HEK293 (cell line): ENCODE results near the gene XYLB.

ENCODE experiments used
- CTCF ChIA-PET: fragments of 350-600 bp; formaldehyde crosslinking; extraction: SDS; loops from one replicate; lab custom pipeline; 2021; ENCODE audit warnings: antibody characterized with exemption; lab: Yijun Ruan, JAX
- POLR2A ChIA-PET: fragments of 300-600 bp; formaldehyde crosslinking; extraction: SDS; loops from one replicate; lab custom pipeline; 2020; ENCODE audit warnings: antibody characterized with exemption, inconsistent platforms; lab: Yijun Ruan, JAX
- H3K27ac ChIP-seq: fragments of 200-500 bp; sonication (Bioruptor generic); 2 replicates; pipeline ENCODE4 v1.5.1; 2014; ENCODE audit warnings: low read depth, low read length, control low read depth, inconsistent platforms; ENCODE audit errors: extremely low read depth
- H3K36me3 ChIP-seq, 2 experiments: fragments of 200-500 bp in 1 of 2; sonication (Bioruptor generic) in 1 of 2; 1 replicate in 1 of 2; 2 replicates in 1 of 2; pipeline ENCODE4 v1.5.1; 2014 to 2017; ENCODE audit warnings: inconsistent platforms in 2 of 2, low read length in 2 of 2; ENCODE audit not compliant: control insufficient read depth in 2 of 2, insufficient read depth in 1 of 2
- H3K4me1 ChIP-seq: fragments of 200-500 bp; sonication (Bioruptor generic); 2 replicates; pipeline ENCODE4 v1.5.1; 2014; ENCODE audit warnings: mild to moderate bottlenecking, low read length, inconsistent platforms; ENCODE audit not compliant: control insufficient read depth, insufficient read depth
- H3K4me3 ChIP-seq: 2 replicates; pipeline ENCODE4 v1.5.1; 2011; ENCODE audit warnings: low read depth, mild to moderate bottlenecking, control low read depth, low read length, moderate library complexity
- H3K9me3 ChIP-seq: fragments of 200-500 bp; sonication (Bioruptor generic); 2 replicates; pipeline ENCODE4 v1.5.1; 2014; ENCODE audit warnings: low read depth, low read length, inconsistent platforms; ENCODE audit not compliant: control insufficient read depth, insufficient read depth
- FEZF1 ChIP-seq: fragments of 450-650 bp; formaldehyde crosslinking; IDR thresholded peaks from 2 replicates; pipeline ENCODE4 v1.5.1; 2016; ENCODE audit warnings: missing biosample characterization, missing genetic modification characterization
- INSM2 ChIP-seq: fragments of 450-650 bp; formaldehyde crosslinking; IDR thresholded peaks from 2 replicates; pipeline ENCODE4 v1.5.1; 2016; ENCODE audit warnings: missing biosample characterization, missing genetic modification characterization
- KLF1 ChIP-seq: fragments of 450-650 bp; formaldehyde crosslinking; IDR thresholded peaks from 2 replicates; pipeline ENCODE4 v1.5.1; 2016; ENCODE audit warnings: missing biosample characterization, missing genetic modification characterization
- KLF16 ChIP-seq: fragments of 450-650 bp; formaldehyde crosslinking; IDR thresholded peaks from 2 replicates; pipeline ENCODE4 v1.5.1; 2017; ENCODE audit warnings: missing biosample characterization, missing genetic modification characterization
- KLF8 ChIP-seq: fragments of 450-650 bp; formaldehyde crosslinking; IDR thresholded peaks from 2 replicates; pipeline ENCODE4 v1.5.1; 2016; ENCODE audit warnings: missing biosample characterization, missing genetic modification characterization
- MEIS1 ChIP-seq: sonication (generic); formaldehyde crosslinking; IDR thresholded peaks from 2 replicates; pipeline ENCODE4 v1.8.1; 2022; ENCODE audit warnings: missing genetic modification reagents, mild to moderate bottlenecking, borderline replicate concordance
- OSR2 ChIP-seq: fragments of 450-650 bp; formaldehyde crosslinking; IDR thresholded peaks from 2 replicates; pipeline ENCODE4 v1.5.1; 2016; ENCODE audit warnings: missing biosample characterization, missing genetic modification characterization
- REPIN1 ChIP-seq: fragments of 450-650 bp; formaldehyde crosslinking; IDR thresholded peaks from 2 replicates; pipeline ENCODE4 v1.5.1; 2017; ENCODE audit warnings: missing biosample characterization, missing genetic modification characterization, low read depth
- SCRT1 ChIP-seq: fragments of 450-650 bp; formaldehyde crosslinking; IDR thresholded peaks from 2 replicates; pipeline ENCODE4 v1.5.1; 2016; ENCODE audit warnings: missing biosample characterization, missing genetic modification characterization, borderline replicate concordance
- SCRT2 ChIP-seq: fragments of 450-650 bp; formaldehyde crosslinking; IDR thresholded peaks from 2 replicates; pipeline ENCODE4 v1.5.1; 2016; ENCODE audit warnings: missing biosample characterization, missing genetic modification characterization
- ZFP69B ChIP-seq: fragments of 450-650 bp; formaldehyde crosslinking; IDR thresholded peaks from 2 replicates; pipeline ENCODE4 v1.5.1; 2016; ENCODE audit warnings: missing biosample characterization, missing genetic modification characterization
- ZNF121 ChIP-seq: fragments of 450-650 bp; formaldehyde crosslinking; IDR thresholded peaks from 2 replicates; pipeline ENCODE4 v1.5.1; 2016; ENCODE audit warnings: missing biosample characterization, missing genetic modification characterization
- ZNF138 ChIP-seq: fragments of 450-650 bp; formaldehyde crosslinking; IDR thresholded peaks from 2 replicates; pipeline ENCODE4 v1.5.1; 2016; ENCODE audit warnings: missing biosample characterization, missing genetic modification characterization, borderline replicate concordance
- ZNF146 ChIP-seq: fragments of 450-650 bp; formaldehyde crosslinking; IDR thresholded peaks from 2 replicates; pipeline ENCODE4 v1.5.1; 2016; ENCODE audit warnings: missing biosample characterization, missing genetic modification characterization
- ZNF26 ChIP-seq: fragments of 450-650 bp; formaldehyde crosslinking; IDR thresholded peaks from 2 replicates; pipeline ENCODE4 v1.5.1; 2016; ENCODE audit warnings: missing biosample characterization, missing genetic modification characterization
- ZNF302 ChIP-seq: fragments of 450-650 bp; formaldehyde crosslinking; IDR thresholded peaks from 2 replicates; pipeline ENCODE4 v1.5.1; 2016; ENCODE audit warnings: missing biosample characterization, missing genetic modification characterization, low read depth
- ZNF311 ChIP-seq: fragments of 450-650 bp; formaldehyde crosslinking; IDR thresholded peaks from 2 replicates; pipeline ENCODE4 v1.5.1; 2017; ENCODE audit warnings: missing biosample characterization, missing genetic modification characterization, borderline replicate concordance
- ZNF398 ChIP-seq: fragments of 450-650 bp; formaldehyde crosslinking; IDR thresholded peaks from 2 replicates; pipeline ENCODE4 v1.5.1; 2017; ENCODE audit warnings: missing biosample characterization, missing genetic modification characterization
- ZNF423 ChIP-seq: fragments of 450-650 bp; formaldehyde crosslinking; IDR thresholded peaks from 2 replicates; pipeline ENCODE4 v1.5.1; 2016; ENCODE audit warnings: missing biosample characterization, missing genetic modification characterization
- ZNF473 ChIP-seq: fragments of 450-650 bp; formaldehyde crosslinking; IDR thresholded peaks from 2 replicates; pipeline ENCODE4 v1.5.1; 2017; ENCODE audit warnings: missing biosample characterization, missing genetic modification characterization
- ZNF513 ChIP-seq: fragments of 450-650 bp; IDR thresholded peaks from 2 replicates; pipeline ENCODE4 v1.5.1; 2018; ENCODE audit warnings: missing biosample characterization, missing genetic modification characterization
- ZNF610 ChIP-seq: fragments of 450-650 bp; formaldehyde crosslinking; IDR thresholded peaks from 2 replicates; pipeline ENCODE4 v1.5.1; 2016; ENCODE audit warnings: missing biosample characterization, missing genetic modification characterization, borderline replicate concordance
- ZNF624 ChIP-seq: fragments of 450-650 bp; formaldehyde crosslinking; IDR thresholded peaks from 2 replicates; pipeline ENCODE4 v1.5.1; 2017; ENCODE audit warnings: missing biosample characterization, missing genetic modification characterization
- ZNF629 ChIP-seq: fragments of 450-650 bp; formaldehyde crosslinking; IDR thresholded peaks from 2 replicates; pipeline ENCODE4 v1.5.1; 2017; ENCODE audit warnings: missing biosample characterization, missing genetic modification characterization
- ZNF660 ChIP-seq: fragments of 450-650 bp; IDR thresholded peaks from 2 replicates; pipeline ENCODE4 v1.5.1; 2018; ENCODE audit warnings: missing biosample characterization, mild to moderate bottlenecking, missing genetic modification characterization
- ZNF76 ChIP-seq: fragments of 450-650 bp; formaldehyde crosslinking; IDR thresholded peaks from 2 replicates; pipeline ENCODE4; 2016; ENCODE audit warnings: low read depth, missing biosample characterization, missing genetic modification characterization, borderline replicate concordance
- ZNF785 ChIP-seq: fragments of 450-650 bp; formaldehyde crosslinking; IDR thresholded peaks from 2 replicates; pipeline ENCODE4 v1.5.1; 2016; ENCODE audit warnings: missing biosample characterization, missing genetic modification characterization

XYLB gene

GRCh38 chr3:38353151-38353550 lies 6.6 kb downstream of the XYLB start:
- TF ChIP-seq ZNF146 (no peak), ZNF423 (no peak), ZNF785 (tag by site-specific recombination) (no peak), INSM2 (tag by site-specific recombination) (no peak), KLF8 (tag by site-specific recombination) (no peak), ZNF610 (tag by site-specific recombination) (no peak), ZNF121 (no peak), ZNF138 (tag by site-specific recombination) (no peak), KLF16 (no peak), ZNF302 (tag by site-specific recombination) (no peak), ZNF473 (tag by site-specific recombination) (no peak), ZNF513 (no peak), ZNF76 (tag by site-specific recombination) (no peak), ZNF26 (tag by site-specific recombination) (no peak), ZNF629 (tag by site-specific recombination) (no peak)
- TF ChIP-seq, all 188 proteins: peak for 0
- Histone ChIP-seq H3K27ac (no peak overlapping the region), H3K4me1 (no peaks in the 10 kb centered on the region), H3K4me3 (no peak overlapping the region), H3K36me3 (peaks cover 0 to 61% of the 10 kb centered on the region in 2 experiments; a peak in 1 of 3 replicates), H3K9me3 (no peaks in the 10 kb centered on the region)
- ChIA-PET CTCF (no interaction called here), POLR2A (no interaction called here)

- H3K36me3 ChIP-seq, result peaks cover 0 to 56% of the 10 kb centered on the region in 2 experiments; a peak in 1 of 3 replicates
- no peak overlapping the region for H3K4me3 ChIP-seq
- H3K9me3 ChIP-seq, result no peaks in the 10 kb centered on the region
- ChIA-PET CTCF (interaction anchor here (0.6 to 0.7 kb wide), 3 partner anchors 91 to 293 kb away, joined by 3 to 4 read pairs (median 3); no protein-coding TSS in a partner anchor), POLR2A (interaction anchor here (0.9 kb wide), 1 partner anchor 218 kb away, joined by 4 read pairs; the partner anchor contains the start of gene ACAA1)
- no peak for TF ChIP-seq MEIS1 (CRISPR knock-in tag)
- TF ChIP-seq ZFP69B (tag by site-specific recombination), result no peak
- peak; percentile 97 for TF ChIP-seq OSR2 (tag by site-specific recombination)
- peak; percentile 77; the same call in 1 of the 2 replicates for TF ChIP-seq SCRT1 (tag by site-specific recombination)
- peak; percentile 73 for TF ChIP-seq FEZF1 (tag by site-specific recombination)
- peak; percentile 65 for TF ChIP-seq KLF1 (tag by site-specific recombination)
- TF ChIP-seq ZNF624 (tag by site-specific recombination), result no peak
- TF ChIP-seq SCRT2 (tag by site-specific recombination), result peak; percentile 95
- TF ChIP-seq ZNF660 (tag by site-specific recombination), result no peak
- TF ChIP-seq ZNF398 (tag by site-specific recombination), result no peak
- TF ChIP-seq REPIN1 (tag by site-specific recombination), result no peak
- no peak for TF ChIP-seq ZNF311 (tag by site-specific recombination)
- H3K4me1 ChIP-seq, result no peaks in the 10 kb centered on the region
- no peak overlapping the region for H3K27ac ChIP-seq
Measured at GRCh38 chr3:38354588-38355330, 8.2 kb downstream of the XYLB start.
